HG03342 (cell line): Measurements from ENCODE around the gene MED13.
"Not testable (repeated sequence)": the region's sequence is repeated elsewhere in the genome, so short reads cannot be mapped to it uniquely, and the experiment has no call there.

Experiments
- ATAC-seq: cut with Tn5 transposase; IDR thresholded peaks from one replicate; pipeline ENCODE4 v1.9.1; 2021; ENCODE audit warnings: mild to moderate bottlenecking, moderate library complexity; ENCODE audit not compliant: unreplicated experiment

MED13 gene

GRCh38 chr17:62090868-62091267 is 25.8 kb upstream of the MED13 start:
- ATAC-seq = no peak

DNA sequence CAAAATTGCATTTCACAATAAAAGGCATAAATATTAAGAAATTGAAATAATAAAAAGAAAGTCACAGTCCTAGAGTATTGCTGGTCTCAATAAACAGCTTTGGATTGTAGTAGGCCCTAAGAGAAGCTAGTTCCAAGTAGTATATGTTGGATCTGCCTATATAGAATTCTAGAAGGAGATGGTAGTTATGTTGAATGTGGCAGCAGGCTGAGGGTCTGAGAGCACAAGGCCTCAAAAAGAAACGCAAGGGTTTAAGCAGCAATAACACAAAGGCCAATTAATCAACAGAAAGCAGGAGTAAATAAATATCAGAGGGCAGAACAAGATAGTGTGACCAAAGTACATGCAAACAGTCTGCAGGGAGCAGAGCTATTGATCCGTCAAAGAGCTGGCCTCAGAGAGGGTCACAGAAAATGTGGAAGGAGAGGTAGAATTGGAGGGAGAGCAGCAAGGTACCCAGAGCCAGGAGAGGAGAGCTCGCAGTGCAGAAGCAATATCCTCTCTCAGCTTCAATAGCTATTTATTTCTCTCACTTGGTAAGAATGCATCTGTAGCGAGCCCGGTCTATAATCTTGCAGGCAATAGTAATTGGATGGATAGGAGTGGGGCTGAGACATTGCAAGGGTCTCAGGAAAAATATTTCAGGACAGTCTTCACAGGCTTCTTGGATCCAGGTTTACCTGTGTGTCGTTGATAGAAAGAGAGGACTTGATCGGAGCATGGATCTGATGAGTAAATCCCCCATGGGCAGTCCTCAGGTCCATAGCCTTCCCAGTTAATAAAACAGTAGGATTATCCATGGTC is 25.1 kb upstream of the MED13 start:
- no peak for ATAC-seq

GRCh38 chr17:62089334-62089733 is 24.3 kb upstream of the MED13 start:
- ATAC-seq = no peak

- ATAC-seq = no peak
Observed at GRCh38 chr17:62086737-62087136, 21.7 kb upstream of the MED13 start.

DNA sequence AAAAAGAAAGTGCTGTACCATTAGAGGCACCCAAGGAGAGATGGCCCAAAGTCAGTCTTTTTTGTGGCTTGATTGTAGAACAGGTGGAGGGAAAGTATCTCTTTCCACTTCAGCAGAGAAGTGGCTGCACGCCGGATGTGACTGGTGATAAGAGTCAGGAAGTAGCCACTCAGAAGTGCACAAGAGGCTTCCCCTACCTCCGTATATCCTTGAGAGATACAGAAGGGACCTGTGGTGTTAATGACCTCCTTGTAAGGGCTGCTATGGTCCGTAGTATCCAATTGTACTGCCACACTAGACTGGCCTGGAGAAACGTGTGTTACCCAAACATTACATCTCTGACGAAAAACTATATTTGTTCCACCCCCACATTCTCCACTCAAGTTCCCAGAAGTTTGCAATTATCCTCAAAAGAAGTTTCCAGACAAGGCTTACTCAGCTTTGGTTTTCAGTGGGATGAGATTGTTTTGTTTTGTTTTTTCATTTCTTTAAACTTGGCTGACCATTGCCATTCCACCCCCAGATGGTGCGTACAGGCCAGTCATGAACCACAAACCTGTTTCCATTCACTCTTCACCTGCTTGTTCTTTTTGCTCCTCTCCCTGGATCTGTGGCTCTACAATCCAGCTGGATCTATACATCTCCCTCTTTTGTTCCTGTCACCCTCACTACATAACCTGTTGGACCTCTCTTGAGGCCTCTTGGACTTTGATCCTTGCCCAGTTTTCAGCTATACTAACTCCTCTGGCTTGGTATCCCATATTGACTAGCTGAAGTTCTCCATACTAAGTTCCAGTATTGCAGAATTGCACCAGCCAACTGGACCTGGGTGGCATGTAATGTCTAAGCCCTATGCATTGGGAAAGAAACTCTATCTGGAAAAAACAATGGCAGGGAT is 20.7 kb upstream of the MED13 start:
- no peak for ATAC-seq

GRCh38 chr17:62084585-62084984 is 19.5 kb upstream of the MED13 start:
- ATAC-seq = no peak

GRCh38 chr17:62083651-62084050 is 18.6 kb upstream of the MED13 start:
- ATAC-seq = no peak

DNA sequence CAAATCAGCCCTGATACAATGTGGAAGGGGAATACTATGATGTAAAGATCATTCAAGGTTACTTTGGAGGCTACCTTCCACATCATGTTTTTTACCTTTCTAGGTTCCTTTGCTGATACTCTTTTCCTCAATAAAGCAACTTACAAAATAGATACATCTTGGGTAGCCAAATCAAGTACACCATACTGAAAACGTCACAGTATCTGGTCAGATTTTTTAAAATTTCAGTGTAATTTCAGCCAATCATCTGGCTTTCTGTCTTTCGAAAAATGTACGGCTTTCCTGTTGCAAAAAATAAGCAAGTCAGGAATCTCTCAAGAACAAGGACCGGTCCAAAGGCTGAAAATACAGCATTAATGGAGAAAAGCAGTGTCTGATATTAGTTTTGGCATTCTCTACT is 15.6 kb upstream of the MED13 start:
- ATAC-seq = no peak

DNA sequence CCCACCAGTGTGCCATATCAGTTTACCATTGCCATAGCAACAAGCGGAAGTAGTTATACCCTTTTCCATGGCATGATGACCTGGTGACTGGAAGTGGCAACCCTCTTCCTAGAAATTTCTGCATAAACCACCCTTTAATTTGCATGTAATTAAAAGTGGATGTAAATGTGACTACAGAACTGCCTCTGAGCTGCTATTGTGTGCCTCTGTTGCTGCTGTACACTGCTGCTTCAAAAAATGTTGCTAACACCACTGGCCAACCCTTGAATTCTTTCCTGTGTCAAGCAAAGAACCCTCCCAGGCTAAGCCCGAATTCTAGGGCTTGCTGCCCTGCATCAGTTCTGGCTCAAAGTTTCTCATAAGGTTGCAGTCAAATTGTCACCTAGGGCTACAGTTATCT is 12.9 kb upstream of the MED13 start:
- ATAC-seq = no peak

GRCh38 chr17:62076864-62077788 is 12.0 kb upstream of the MED13 start:
- ATAC-seq = no peak

DNA sequence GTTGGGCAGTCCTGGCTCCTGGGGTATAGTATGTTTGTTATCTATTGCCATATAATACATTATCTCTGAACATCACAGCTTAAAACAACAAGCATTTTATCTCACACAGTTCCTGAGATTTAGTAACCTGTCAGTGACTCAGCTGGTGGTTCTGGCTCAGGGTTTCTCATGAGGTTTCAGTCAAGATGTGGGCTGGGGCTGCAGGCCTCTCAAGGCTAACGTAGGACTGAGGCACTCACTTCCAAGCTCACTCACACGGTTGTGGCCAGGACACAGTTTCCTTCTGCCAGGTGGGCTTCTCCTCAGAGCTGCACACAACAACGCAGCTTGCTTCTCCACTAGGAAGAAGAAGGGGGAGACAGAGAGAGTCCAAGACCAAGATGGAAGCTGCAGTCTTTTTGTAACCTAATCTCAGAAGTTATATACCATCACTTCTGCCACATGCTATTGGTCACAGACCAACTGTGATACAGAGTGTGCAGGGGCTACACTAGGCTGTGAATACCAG is 10.3 kb upstream of the MED13 start:
- ATAC-seq = no peak

GRCh38 chr17:62073993-62074392 is 8.9 kb upstream of the MED13 start:
- ATAC-seq = no peak

DNA sequence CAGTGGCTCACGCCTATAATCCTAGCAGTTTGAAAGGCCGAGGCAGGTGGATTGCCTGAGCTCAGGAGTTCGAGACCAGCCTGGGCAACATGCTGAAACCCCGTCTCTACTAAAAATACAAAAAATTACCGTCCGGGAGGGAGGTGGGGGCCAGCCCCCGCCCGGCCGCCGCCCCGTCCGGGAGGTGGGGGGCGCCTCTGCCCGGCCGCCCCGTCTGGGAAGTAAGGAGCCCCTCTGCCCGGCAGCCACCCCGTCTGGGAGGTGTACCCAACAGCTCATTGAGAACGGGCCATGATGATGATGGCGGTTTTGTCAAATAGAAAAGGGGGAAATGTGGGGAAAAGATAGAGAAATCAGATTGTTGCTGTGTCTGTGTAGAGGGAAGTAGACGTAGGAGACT is 7.8 kb upstream of the MED13 start:
- not testable (repeated sequence) for ATAC-seq

GRCh38 chr17:62070900-62071299 is 5.8 kb upstream of the MED13 start:
- ATAC-seq = no peak

- ATAC-seq = no peak
Observed at GRCh38 chr17:62067165-62068145, 2.4 kb upstream of the MED13 start.

DNA sequence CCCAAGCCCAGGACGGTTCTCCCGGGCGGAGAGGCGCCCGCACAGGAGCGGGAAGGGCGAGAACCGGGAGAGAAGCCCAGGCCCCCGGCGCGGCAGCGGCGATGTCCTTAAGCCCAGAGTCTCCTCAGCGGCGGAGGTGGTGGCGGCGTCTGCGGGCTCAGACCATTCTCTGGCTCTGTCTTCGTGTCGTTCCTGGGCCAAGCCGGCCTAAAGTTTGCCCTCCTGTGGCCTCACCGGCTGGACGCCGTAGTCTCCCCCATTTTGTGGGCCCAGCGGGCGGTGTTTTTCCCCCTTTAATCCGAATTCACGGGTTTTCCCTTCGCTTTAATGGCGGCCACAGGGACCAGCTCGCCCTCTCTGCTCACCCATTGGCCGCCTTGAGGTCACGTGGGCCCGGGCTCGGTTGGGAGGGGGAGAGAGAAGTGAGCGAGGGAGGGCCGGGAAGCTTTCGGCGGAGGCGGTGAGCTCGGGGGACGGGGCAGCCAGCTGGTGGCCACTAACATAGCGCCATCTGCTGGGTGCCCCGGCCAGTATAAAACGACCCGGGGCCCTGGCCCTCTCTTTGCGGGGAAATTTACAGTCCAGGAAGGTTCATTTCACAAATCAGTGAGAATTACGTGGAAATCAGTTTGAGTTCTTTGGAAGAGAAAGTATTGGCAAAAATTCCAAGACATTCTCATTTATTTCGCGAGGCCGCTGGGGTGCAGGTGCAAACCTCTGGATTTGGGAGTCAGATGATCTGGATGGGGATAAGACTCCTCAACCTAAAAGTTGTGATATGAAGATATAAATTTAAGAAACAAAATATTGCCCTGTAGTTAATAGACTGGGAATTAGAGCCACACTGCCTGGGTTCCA is 762 bp upstream of the MED13 start:
- ATAC-seq = peak; percentile 94

GRCh38 chr17:62064029-62064790 is 868 bp downstream of the MED13 start:
- ATAC-seq = no peak

- no peak for ATAC-seq
Observed at GRCh38 chr17:62062944-62063343, 2.1 kb downstream of the MED13 start.
